ENCODE data around the gene YARS2.

- TF ChIP-seq CTCF (IDR thresholded peaks at IDR 0.05 in 2 of 3, conservative IDR thresholded peaks at IDR 0.05 in 1 of 3; ENCODE audit: insufficient read depth in 2 of 3, low read depth in 1 of 3, low read length in 3 of 3) = no peak
- TF ChIP-seq CHD1 (IDR thresholded peaks at IDR 0.05; ENCODE audit: low read length) = no peak
- TF ChIP-seq ZC3H4 (CRISPR knock-in tag; IDR thresholded peaks at IDR 0.05; ENCODE audit: borderline replicate concordance) = no peak
- no peak for TF ChIP-seq MCM7 (IDR thresholded peaks at IDR 0.05)
- TF ChIP-seq RBFOX2 (IDR thresholded peaks at IDR 0.05; ENCODE audit: low read depth, low read length) = no peak
- no peak for TF ChIP-seq ATF2 (CRISPR knock-in tag; IDR thresholded peaks at IDR 0.05)
- TF ChIP-seq PTRF (tag; IDR thresholded peaks at IDR 0.05) = no peak
- no peak for TF ChIP-seq ZNF121 (CRISPR knock-in tag; conservative IDR thresholded peaks at IDR 0.05)
- no peak for TF ChIP-seq ZFX (CRISPR knock-in tag; IDR thresholded peaks at IDR 0.05)
- TF ChIP-seq, protein P1, sequence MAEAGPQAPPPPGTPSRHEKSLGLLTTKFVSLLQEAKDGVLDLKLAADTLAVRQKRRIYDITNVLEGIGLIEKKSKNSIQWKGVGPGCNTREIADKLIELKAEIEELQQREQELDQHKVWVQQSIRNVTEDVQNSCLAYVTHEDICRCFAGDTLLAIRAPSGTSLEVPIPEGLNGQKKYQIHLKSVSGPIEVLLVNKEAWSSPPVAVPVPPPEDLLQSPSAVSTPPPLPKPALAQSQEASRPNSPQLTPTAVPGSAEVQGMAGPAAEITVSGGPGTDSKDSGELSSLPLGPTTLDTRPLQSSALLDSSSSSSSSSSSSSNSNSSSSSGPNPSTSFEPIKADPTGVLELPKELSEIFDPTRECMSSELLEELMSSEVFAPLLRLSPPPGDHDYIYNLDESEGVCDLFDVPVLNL (CRISPR knock-in tag; IDR thresholded peaks at IDR 0.05; ENCODE audit: low read depth) = no peak
- no peak for TF ChIP-seq ZNF197 (CRISPR knock-in tag; IDR thresholded peaks at IDR 0.05; ENCODE audit: low read depth)
These were observed 20.7 kb downstream of the YARS2 start for GRCh38 chr12:32734952-32735351.

Data from K562 (cell line).